Measurements from ENCODE around the gene SLC39A12. TPM values are rescaled to one million over a fixed set of nuclear protein-coding genes. Genes with fewer than 3 reads are reported as not detected.

SLC39A12 gene
- polyA plus RNA-seq: under 1 TPM in 2 of 4 donors, not detected in 2; 0.01 TPM
- long read RNA-seq, donor 1: 0 reads
- long read RNA-seq, donor 2: 0 reads
- long read RNA-seq, donor 3: 0 reads
- long read RNA-seq, donor 4: 0 reads
- long read RNA-seq, donor 5: 0 reads
- long read RNA-seq, donor 6: 0 reads
- long read RNA-seq, donor 7: 0 reads
- long read RNA-seq, donor 8: 0 reads
- long read RNA-seq, donor 9: 0 reads
- long read RNA-seq, donor 10: 0 reads

DNA sequence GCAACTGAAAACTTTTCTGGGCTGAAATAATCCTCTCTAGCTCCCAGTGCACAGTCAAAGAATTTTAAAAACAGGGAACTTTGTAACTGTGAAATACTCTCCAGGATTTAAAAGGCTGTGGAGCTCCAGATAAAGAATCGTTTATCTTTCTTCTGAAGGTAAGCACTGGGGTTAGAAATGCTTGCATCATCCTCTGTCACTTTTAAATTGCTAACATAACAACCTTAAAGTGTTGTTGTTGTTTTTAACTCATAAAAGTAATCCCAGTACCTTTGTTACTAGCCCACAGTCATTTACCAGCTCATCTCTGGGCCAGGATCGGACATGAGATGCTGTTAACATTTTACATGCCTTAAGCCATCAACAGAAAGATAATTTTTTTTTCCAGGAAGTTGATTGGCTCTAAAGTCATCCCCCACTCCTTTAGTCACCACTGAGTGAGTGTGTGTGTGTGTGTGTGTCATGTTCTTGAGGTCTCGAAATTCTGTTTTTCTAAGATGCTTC lies at the start of gene SLC39A12:
Gene SLC39A12, plus strand, starts transcription at position 51 of the 504 bp plus-strand sequence. CDS start 1,359 bp downstream, outside the sequence.
- no peaks in the 10 kb centered on the region for H3K4me1 ChIP-seq (ENCODE audit: control insufficient read depth in 3 of 3, insufficient read depth in 2 of 3, low read depth in 1 of 3, low read length in 2 of 3)
- no peak within 1 kb of the TSS for H3K27ac ChIP-seq (ENCODE audit: low read depth in 1 of 3, low read length in 2 of 3)
- 33 to 42% (median 36%) methylated on average over 3 of the region's 3 CpGs for WGBS, 3 donors
- no peaks in the 10 kb centered on the region for H3K36me3 ChIP-seq (ENCODE audit: control insufficient read depth in 3 of 3, insufficient read depth in 2 of 3, low read depth in 1 of 3, low read length in 3 of 3)
- H3K9me3 ChIP-seq (ENCODE audit: control insufficient read depth in 2 of 2, insufficient read depth in 1 of 2, low read depth in 1 of 2, low read length in 1 of 2): no peaks in the 10 kb centered on the region
- FAIRE-seq (no peak), DNase-seq (no peak)
- H3K27me3 ChIP-seq (ENCODE audit: control insufficient read depth in 3 of 3, insufficient read depth in 3 of 3, low read length in 3 of 3): peaks cover 0 to 3% (median 0%) of the 10 kb centered on the region in 3 donors
- H3K4me3 ChIP-seq (ENCODE audit: low read depth in 1 of 3, low read length in 3 of 3): no peak within 1 kb of the TSS

DNA sequence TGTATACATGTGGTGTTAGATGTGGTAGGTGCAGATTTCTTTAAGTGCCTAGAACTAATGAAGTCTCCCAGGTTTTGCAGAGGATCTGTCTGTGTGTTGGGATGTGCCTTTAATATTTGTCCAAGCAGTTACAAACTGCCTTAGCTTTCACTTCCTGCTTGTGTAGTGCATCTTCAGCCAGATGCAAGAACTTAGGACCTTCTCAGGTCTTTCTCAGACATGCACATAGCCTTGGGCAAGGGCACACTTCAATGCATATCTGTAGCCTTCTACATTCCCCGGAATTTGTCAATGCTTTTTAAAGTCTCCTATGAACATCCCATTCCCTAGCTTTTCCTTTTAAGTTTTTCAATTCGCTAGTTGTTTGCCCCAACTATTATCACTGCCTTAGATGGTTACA lies 47.2 kb upstream of the SLC39A12 start:
- 79 to 89% (median 87%) methylated on average over 2 of the region's 2 CpGs for WGBS, 3 donors
- FAIRE-seq (no peak), DNase-seq (no peak)

DNA sequence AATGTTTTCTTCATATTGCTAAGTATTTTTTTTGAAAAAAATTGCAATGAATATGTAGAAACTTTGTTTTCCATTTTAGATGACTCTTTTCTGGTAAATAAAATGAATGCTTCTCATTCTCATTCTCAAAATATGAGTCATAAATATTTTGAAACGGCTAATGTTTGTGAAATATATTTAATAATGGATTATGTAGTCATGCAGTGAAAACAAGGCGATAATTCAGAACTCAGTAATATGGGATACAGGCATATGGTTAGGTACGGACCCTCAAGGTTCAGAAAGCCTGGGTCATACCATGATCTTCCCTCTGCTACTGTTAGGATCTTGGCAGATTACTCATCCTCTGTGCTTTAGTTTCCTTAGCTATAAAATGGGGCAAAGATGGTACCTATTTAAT lies 46.2 kb upstream of the SLC39A12 start:
- Histone ChIP-seq H3K36me3 (ENCODE audit: control insufficient read depth in 3 of 3, insufficient read depth in 2 of 3, low read depth in 1 of 3, low read length in 3 of 3) (peaks cover 0 to 1% (median 0%) of the 10 kb centered on the region in 3 donors), H3K27me3 (ENCODE audit: control insufficient read depth in 3 of 3, insufficient read depth in 3 of 3, low read length in 3 of 3) (peaks cover 0 to 4% (median 0%) of the 10 kb centered on the region in 3 donors), H3K4me1 (ENCODE audit: control insufficient read depth in 3 of 3, insufficient read depth in 2 of 3, low read depth in 1 of 3, low read length in 2 of 3) (no peaks in the 10 kb centered on the region), H3K4me3 (ENCODE audit: low read depth in 1 of 3, low read length in 3 of 3) (no peak overlapping the region), H3K9me3 (ENCODE audit: control insufficient read depth in 2 of 2, insufficient read depth in 1 of 2, low read depth in 1 of 2, low read length in 1 of 2) (no peaks in the 10 kb centered on the region), H3K27ac (ENCODE audit: low read depth in 1 of 3, low read length in 2 of 3) (no peak overlapping the region)
- no peak for DNase-seq
- WGBS, 3 donors: 72 to 90% (median 83%) methylated on average over 3 of the region's 3 CpGs
- no peak for FAIRE-seq

More for the DNA sequence above, 47.2 kb upstream of the SLC39A12 start:
- no peak overlapping the region for H3K27ac ChIP-seq (ENCODE audit: low read depth in 1 of 3, low read length in 2 of 3)
- H3K27me3 ChIP-seq (ENCODE audit: control insufficient read depth in 3 of 3, insufficient read depth in 3 of 3, low read length in 3 of 3): peaks cover 0 to 4% (median 0%) of the 10 kb centered on the region in 3 donors
- H3K4me3 ChIP-seq (ENCODE audit: low read depth in 1 of 3, low read length in 3 of 3): no peak overlapping the region
- peaks cover 0 to 1% (median 0%) of the 10 kb centered on the region in 3 donors for H3K36me3 ChIP-seq (ENCODE audit: control insufficient read depth in 3 of 3, insufficient read depth in 2 of 3, low read depth in 1 of 3, low read length in 3 of 3)
- no peaks in the 10 kb centered on the region for H3K4me1 ChIP-seq (ENCODE audit: control insufficient read depth in 3 of 3, insufficient read depth in 2 of 3, low read depth in 1 of 3, low read length in 2 of 3)
- H3K9me3 ChIP-seq (ENCODE audit: control insufficient read depth in 2 of 2, insufficient read depth in 1 of 2, low read depth in 1 of 2, low read length in 1 of 2): no peaks in the 10 kb centered on the region

DNA sequence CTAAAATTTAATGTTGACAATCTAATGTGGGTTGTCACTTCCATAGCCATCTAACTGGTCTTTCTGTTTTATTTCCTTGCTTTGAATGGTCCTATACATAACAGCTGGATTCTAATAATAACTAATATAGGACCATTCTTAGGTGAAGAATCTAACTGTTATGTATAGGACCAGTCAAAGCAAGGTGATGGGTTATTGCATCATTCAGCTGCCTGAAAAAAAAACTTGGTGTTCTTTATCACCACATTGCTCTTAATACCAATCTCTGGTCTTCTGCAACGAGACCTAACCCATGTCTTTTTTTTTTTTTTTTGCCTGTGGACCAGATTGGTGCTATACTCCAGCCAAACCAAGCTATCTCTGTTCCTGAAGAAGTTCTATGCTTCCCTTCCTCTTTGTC lies 45.7 kb upstream of the SLC39A12 start:
- WGBS, 3 donors: 32 to 52% (median 50%) methylated on average over 1 of the region's 1 CpG
- H3K36me3 ChIP-seq (ENCODE audit: control insufficient read depth in 3 of 3, insufficient read depth in 2 of 3, low read depth in 1 of 3, low read length in 3 of 3): no peaks in the 10 kb centered on the region
- DNase-seq (no peak), FAIRE-seq (no peak)
- no peaks in the 10 kb centered on the region for H3K4me1 ChIP-seq (ENCODE audit: control insufficient read depth in 3 of 3, insufficient read depth in 2 of 3, low read depth in 1 of 3, low read length in 2 of 3)
- H3K27me3 ChIP-seq (ENCODE audit: control insufficient read depth in 3 of 3, insufficient read depth in 3 of 3, low read length in 3 of 3): peaks cover 0 to 4% (median 0%) of the 10 kb centered on the region in 3 donors
- H3K4me3 ChIP-seq (ENCODE audit: low read depth in 1 of 3, low read length in 3 of 3): no peak overlapping the region
- H3K27ac ChIP-seq (ENCODE audit: low read depth in 1 of 3, low read length in 2 of 3): no peak overlapping the region
- no peaks in the 10 kb centered on the region for H3K9me3 ChIP-seq (ENCODE audit: control insufficient read depth in 2 of 2, insufficient read depth in 1 of 2, low read depth in 1 of 2, low read length in 1 of 2)

DNA sequence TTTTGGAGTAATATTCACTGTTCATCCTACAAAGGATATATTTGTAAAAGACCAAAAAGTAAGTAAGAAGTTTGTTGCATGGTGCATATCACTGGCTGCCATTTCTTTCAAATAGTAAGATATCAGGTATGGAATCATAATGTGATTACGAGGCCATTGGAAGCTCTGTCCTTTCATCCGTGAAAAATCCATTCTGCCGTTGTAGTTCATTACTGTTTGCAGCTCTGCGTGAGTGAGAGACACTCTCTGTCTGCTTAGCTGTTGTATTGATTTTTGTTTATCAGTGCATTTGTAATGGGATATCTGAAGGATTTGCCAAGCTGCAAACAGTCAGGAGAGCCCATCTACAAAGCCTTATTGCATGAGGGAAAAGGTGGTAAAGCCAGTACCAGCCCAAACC lies 44.1 kb upstream of the SLC39A12 start:
- H3K36me3 ChIP-seq (ENCODE audit: control insufficient read depth in 3 of 3, insufficient read depth in 2 of 3, low read depth in 1 of 3, low read length in 3 of 3): no peaks in the 10 kb centered on the region
- DNase-seq: no peak
- no peak for FAIRE-seq
- H3K9me3 ChIP-seq (ENCODE audit: control insufficient read depth in 2 of 2, insufficient read depth in 1 of 2, low read depth in 1 of 2, low read length in 1 of 2): no peaks in the 10 kb centered on the region
- no peaks in the 10 kb centered on the region for H3K4me1 ChIP-seq (ENCODE audit: control insufficient read depth in 3 of 3, insufficient read depth in 2 of 3, low read depth in 1 of 3, low read length in 2 of 3)
- WGBS, 3 donors: 70 to 88% (median 79%) methylated on average over 4 of the region's 4 CpGs
- no peak overlapping the region for H3K4me3 ChIP-seq (ENCODE audit: low read depth in 1 of 3, low read length in 3 of 3)
- H3K27ac ChIP-seq (ENCODE audit: low read depth in 1 of 3, low read length in 2 of 3): no peak overlapping the region
- peaks cover 0 to 4% (median 0%) of the 10 kb centered on the region in 3 donors for H3K27me3 ChIP-seq (ENCODE audit: control insufficient read depth in 3 of 3, insufficient read depth in 3 of 3, low read length in 3 of 3)

DNA sequence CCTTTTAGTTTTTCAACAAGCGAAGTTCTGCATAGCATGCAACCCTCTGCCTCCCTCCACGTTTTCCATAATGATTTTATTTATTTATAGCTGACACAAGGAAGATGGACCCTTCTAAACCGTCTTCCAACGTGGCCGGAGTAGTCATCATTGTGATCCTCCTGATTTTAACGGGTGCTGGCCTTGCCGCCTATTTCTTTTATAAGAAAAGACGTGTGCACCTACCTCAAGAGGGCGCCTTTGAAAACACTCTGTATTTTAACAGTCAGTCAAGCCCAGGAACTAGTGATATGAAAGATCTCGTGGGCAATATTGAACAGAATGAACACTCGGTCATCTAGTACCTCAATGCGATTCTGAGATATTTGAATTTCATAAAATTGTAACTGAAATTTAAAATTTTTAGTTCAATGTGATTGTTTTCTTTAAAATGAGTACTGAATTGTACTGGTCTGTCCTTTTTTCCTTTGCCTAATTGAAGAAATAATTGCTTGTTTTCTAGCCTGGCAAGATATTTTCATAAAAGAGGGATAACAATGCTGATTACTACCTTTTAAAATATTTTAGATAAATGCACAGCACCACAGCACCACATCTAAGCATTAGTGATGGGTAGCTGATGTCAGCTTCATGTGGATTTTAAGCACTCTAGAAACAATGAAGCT lies 41.5 kb upstream of the SLC39A12 start:
- H3K27me3 ChIP-seq (ENCODE audit: control insufficient read depth in 3 of 3, insufficient read depth in 3 of 3, low read length in 3 of 3): peaks cover 0 to 4% (median 0%) of the 10 kb centered on the region in 3 donors
- FAIRE-seq: no peak
- WGBS, 3 donors: 14 to 21% (median 16%) methylated on average over 12 of the region's 12 CpGs
- no peak overlapping the region for H3K4me3 ChIP-seq (ENCODE audit: low read depth in 1 of 3, low read length in 3 of 3)
- no peaks in the 10 kb centered on the region for H3K4me1 ChIP-seq (ENCODE audit: control insufficient read depth in 3 of 3, insufficient read depth in 2 of 3, low read depth in 1 of 3, low read length in 2 of 3)
- DNase-seq: peak; percentile 49 to 61
- H3K9me3 ChIP-seq (ENCODE audit: control insufficient read depth in 2 of 2, insufficient read depth in 1 of 2, low read depth in 1 of 2, low read length in 1 of 2): no peaks in the 10 kb centered on the region
- H3K27ac ChIP-seq (ENCODE audit: low read depth in 1 of 3, low read length in 2 of 3): no peak overlapping the region
- H3K36me3 ChIP-seq (ENCODE audit: control insufficient read depth in 3 of 3, insufficient read depth in 2 of 3, low read depth in 1 of 3, low read length in 3 of 3): no peaks in the 10 kb centered on the region

DNA sequence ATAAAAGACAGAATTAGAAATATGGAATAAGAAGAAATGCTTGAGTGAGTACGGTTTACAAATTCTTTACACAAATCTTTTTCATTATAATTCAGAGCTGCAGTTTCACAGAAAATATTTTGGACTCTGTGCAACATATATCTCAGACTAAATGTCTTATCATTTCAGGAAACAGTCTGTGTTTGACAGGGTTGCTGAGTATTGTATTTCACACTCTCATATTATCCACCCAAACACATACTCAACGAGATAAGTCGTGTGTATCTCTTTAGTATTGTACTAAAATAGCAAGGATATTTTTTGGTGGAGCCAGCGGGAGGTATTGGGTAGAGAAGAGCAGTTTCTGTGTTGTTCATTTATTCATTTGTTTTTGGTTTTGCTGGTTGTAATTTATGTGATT lies 39.0 kb upstream of the SLC39A12 start:
- WGBS, 3 donors: 47 to 51% (median 51%) methylated on average over 4 of the region's 4 CpGs
- Histone ChIP-seq H3K9me3 (ENCODE audit: control insufficient read depth in 2 of 2, insufficient read depth in 1 of 2, low read depth in 1 of 2, low read length in 1 of 2) (peaks cover 0 to 5% of the 10 kb centered on the region in 2 donors), H3K4me1 (ENCODE audit: control insufficient read depth in 3 of 3, insufficient read depth in 2 of 3, low read depth in 1 of 3, low read length in 2 of 3) (no peaks in the 10 kb centered on the region), H3K27ac (ENCODE audit: low read depth in 1 of 3, low read length in 2 of 3) (no peak overlapping the region), H3K27me3 (ENCODE audit: control insufficient read depth in 3 of 3, insufficient read depth in 3 of 3, low read length in 3 of 3) (peaks cover 0 to 2% (median 0%) of the 10 kb centered on the region in 3 donors), H3K36me3 (ENCODE audit: control insufficient read depth in 3 of 3, insufficient read depth in 2 of 3, low read depth in 1 of 3, low read length in 3 of 3) (no peaks in the 10 kb centered on the region), H3K4me3 (ENCODE audit: low read depth in 1 of 3, low read length in 3 of 3) (no peak overlapping the region)
- FAIRE-seq: no peak
- DNase-seq: no peak

DNA sequence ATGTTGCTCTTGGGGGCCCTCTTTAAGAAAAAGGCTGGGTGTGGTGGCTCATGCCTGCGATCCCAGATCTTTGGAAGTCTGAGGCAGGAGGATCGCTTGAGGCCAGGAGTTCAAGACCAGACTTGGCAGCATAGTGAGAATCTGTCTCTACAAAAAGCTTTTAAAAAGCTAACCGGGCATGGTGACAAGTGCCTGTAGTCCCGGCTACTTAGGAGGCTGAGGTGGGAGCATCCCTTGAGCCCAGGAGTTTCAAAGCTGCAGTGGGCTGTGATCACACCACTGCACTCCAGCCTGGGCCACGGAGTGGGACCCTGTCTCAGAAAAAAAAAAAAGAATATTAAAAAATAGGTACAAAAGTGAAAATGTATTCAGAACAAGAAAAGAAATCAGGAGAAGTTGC lies 38.1 kb upstream of the SLC39A12 start:
- Histone ChIP-seq H3K27ac (ENCODE audit: low read depth in 1 of 3, low read length in 2 of 3) (no peak overlapping the region), H3K4me1 (ENCODE audit: control insufficient read depth in 3 of 3, insufficient read depth in 2 of 3, low read depth in 1 of 3, low read length in 2 of 3) (no peaks in the 10 kb centered on the region), H3K27me3 (ENCODE audit: control insufficient read depth in 3 of 3, insufficient read depth in 3 of 3, low read length in 3 of 3) (no peaks in the 10 kb centered on the region), H3K9me3 (ENCODE audit: control insufficient read depth in 2 of 2, insufficient read depth in 1 of 2, low read depth in 1 of 2, low read length in 1 of 2) (peaks cover 0 to 5% of the 10 kb centered on the region in 2 donors), H3K4me3 (ENCODE audit: low read depth in 1 of 3, low read length in 3 of 3) (no peak overlapping the region), H3K36me3 (ENCODE audit: control insufficient read depth in 3 of 3, insufficient read depth in 2 of 3, low read depth in 1 of 3, low read length in 3 of 3) (no peaks in the 10 kb centered on the region)
- no peak for DNase-seq
- FAIRE-seq: no peak
- 76 to 87% (median 84%) methylated on average over 5 of the region's 5 CpGs for WGBS, 3 donors
